Activated gamma-delta T cell (primary cell): ENCODE data around the gene ITFG1.
"Not testable (repeated sequence)": the region's sequence is repeated elsewhere in the genome, so short reads cannot be mapped to it uniquely, and the experiment has no call there.

ENCODE experiments used
- DNase-seq: peaks from one replicate; lab custom pipeline; 2025; lab: John Stamatoyannopoulos, UW

The ITFG1 gene

DNA sequence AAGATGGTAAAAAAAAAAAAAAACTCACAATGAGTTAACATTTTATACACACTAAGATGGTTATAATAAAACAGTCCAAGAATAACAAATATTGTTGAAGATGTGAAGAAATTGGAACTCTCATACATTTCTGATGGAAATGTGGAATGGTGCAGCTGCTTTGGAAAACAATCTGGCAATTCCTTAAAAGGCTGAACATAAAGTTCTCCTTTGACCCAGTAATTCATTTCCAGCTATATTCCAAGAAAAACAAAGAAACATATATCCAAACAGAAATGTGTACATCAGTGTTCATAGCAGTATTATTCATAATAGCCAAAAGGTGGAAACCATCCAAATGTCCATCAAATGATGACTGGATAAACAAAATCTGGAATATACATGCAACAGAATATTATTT is 219.8 kb downstream of the ITFG1 start:
- DNase-seq, result no peak

DNA sequence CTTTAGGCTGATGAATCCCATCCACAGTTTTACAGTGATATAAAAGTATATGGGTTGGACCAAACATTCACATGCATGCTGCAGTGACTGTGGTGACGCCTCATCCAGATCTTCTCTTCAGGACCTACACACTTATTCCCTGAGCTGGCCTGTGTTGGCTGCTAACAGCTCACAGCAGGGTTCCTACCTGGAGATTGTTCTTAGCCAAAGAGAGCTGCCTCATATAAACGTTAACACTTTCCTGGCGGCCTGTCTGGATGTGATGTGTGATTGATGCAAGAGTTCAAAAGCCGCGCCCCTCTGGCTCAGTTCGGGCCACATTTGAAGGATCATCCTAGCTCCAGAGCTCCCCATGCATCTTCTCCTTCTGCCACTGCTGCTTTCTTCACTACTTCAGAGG is 224.1 kb downstream of the ITFG1 start:
- DNase-seq, result no peak

DNA sequence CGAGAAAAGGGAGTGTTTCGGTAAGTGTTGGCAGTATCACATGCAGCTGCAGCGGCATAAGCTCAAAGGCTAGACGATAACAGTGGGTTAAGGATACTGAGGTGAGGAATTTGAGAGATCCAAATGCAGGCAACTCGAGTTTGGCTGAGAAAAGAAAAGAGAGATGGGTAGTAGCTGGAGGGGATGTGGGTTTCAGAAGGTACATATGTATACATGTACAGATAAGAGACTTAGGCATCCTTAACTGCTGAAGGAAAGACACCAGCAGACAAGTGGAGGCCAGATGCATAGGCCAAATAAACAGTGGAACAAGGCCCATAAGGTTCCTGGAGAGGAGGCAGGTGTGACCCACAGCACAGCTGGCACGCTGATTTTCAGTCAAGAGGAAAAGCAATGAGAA is 230.6 kb downstream of the ITFG1 start:
- DNase-seq, result no peak

DNA sequence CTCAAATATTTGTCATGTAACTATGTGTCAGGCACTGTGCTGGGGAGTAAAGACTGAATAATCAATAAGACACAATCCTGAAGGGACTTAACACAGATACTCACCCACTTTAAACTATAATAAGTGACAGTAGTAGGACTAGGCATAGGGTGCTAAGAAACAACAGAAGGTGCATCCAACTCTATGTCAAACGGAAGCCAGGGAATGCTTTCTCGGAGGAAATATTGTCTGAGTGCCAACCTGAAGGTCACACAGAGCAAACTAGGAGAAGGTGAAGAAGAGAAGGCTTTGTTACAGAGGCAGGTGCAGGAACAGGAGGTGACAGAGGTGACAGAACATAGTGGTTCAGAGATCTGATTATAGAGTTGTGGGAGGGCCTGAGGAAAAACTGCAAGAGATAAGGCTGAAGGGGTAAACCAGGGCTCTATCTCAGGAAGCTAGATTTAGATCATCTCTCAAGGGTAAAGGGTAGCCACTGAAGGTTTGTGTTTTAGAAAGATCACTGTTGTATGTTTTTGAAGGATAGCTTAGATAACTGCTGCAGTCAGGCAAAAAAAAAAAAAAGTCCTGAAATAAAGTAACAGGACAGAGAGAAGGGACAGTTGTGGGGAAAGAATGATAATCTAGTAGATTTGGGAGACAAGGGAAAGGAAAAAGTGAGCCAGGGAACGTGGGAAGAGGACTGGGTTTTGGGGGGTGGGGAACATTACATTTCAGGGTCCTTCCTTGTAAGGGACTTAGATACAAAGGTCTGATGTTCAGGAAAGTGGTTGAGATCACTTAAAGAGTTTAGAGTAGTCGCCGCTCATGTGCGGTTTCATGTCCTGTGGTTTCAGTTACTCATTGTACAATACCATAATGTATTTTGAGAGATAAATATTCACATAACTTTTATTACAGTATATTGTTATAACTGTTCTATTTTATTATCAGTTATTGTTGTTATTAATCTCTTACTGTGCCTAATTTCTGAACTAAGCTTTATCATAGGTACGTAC is 231.5 kb downstream of the ITFG1 start:
- no peak for DNase-seq

DNA sequence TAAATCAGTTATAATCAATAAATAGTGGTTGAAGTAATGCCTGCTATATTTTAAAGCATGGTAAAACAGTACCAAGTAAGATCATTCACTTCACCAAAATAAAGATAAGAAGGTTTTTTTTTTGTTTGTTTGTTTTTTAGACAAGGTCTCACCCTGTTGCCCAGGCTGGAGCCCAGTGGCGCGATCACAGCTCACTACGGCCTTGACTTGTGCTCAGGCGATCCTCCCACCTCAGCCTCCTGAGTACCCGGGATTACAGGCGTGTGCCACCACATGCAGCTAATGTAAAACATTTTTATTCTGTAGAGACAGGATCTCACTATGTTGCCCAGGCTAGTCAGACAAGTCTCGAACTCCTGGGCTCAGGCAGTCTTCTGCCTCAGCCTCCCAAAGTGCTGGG is 232.6 kb downstream of the ITFG1 start:
- DNase-seq, result no peak

DNA sequence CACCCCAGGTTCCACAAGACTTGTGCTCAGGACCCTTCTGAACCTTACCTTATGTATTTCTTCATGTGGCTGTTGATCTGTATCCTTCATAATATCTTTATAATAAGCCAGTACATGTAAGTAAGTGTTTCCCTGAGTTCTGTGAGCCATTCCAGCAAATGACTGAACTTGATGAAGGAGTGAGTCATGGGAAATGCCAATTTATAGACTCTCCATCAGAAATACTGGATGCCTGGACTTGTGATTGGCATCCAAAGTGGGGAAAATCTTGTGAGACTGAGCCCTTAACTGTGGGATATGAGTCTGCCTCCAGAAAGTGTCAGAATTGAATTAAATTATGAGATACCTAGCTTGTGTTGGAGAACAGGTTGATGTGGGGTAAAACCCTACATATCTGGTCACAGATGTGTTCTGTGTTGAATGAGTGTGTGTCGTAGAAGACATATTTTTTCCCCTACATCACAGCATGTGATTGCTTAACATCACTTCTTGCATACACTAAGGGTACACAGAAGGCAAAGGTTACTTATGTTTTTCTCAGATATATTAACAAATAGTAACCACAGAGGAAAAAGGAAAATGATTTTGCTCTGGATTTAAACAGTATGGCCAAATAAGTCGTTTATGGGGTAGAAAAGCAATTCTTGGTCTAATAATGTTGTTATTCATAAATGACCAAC is 247.0 kb downstream of the ITFG1 start:
- no peak for DNase-seq

DNA sequence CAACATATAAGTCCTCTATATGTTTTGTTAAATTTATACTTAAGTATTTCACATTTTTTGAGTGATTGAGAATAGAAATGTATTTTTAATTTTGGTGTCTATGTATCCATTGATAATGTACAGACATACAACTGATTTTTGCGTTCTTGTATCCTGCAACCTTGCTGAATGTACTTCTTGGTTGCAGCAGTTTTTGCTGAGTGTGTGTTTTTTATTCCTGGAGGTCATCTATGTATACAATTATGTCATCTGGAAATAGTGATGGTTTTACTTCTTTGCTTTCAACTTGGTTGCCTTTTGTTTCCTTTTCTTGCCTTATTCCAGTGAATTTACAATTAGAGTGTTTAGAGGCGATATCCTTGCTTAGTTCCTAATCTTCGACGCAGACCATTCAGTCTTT is 249.6 kb downstream of the ITFG1 start:
- DNase-seq, result no peak

DNA sequence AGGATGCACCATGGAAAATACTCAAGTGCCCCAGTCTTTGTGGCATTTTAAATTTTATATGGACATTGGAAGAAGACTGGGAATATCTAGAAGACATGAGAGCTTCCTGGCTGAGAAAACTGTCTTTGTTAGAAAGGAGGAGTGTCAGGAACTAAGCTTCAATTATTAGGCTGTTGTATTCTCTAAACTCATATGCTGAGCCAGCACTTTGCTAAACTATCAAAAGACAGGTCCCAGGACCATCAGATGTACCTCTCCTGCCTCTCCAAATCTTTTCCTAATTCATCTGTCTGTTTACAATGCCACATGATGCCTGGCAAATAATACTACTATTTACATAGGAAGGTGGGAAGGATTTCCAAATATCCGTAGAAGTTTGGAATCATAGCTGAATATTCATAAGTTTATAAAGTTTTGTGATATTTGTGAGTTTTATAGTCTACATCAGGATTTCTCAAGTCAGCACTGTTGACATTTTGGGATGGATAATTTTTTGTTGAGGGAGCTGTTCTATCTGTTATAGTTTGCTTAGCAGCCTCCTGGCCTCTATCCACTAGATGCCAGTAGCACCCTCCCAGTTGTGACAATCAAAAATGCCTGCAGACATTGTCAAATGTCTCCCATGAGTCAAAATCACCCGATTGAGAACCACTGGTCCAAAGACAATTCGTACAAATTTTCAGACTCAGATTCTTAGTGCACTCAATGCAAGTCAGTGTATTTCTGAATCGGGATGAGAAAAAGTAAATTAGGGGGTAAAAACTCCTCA is 255.9 kb downstream of the ITFG1 start:
- no peak for DNase-seq

DNA sequence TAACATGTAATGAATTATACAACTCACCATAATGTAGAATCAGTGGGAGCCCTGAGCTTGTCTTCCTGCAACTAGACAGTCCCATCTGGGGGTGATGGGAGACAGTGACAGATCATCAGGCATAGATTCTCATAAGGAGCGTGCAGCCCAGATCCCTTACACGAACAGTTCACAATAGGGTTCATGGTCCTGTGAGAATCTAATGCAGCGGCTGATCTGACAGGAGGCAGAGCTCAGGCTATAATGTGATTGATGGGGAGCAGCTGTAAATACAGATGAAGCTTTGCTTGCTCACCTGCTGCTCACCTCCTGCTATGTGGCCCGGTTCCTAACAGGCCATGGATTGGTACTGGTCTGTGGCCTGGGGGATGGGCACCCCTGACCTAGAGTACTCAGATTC is 257.4 kb downstream of the ITFG1 start:
- not testable (repeated sequence) for DNase-seq

DNA sequence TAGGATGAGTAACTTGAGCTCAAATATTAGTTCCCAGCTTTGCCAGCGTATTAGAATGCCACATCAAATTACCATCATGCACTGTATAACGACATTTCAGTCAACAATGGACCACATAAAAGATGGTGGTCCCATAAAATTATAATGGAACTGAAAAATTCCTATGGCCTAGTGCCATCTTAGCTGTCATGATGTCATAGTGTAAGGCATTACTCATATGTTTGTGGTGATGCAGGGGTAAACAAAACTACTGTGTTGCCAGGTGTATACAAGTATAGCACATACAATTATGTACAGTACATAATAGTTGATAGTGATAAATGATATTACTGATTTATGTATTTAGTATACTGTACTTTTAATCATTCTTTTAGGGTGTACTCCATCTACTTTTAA is 262.7 kb downstream of the ITFG1 start:
- no peak for DNase-seq

DNA sequence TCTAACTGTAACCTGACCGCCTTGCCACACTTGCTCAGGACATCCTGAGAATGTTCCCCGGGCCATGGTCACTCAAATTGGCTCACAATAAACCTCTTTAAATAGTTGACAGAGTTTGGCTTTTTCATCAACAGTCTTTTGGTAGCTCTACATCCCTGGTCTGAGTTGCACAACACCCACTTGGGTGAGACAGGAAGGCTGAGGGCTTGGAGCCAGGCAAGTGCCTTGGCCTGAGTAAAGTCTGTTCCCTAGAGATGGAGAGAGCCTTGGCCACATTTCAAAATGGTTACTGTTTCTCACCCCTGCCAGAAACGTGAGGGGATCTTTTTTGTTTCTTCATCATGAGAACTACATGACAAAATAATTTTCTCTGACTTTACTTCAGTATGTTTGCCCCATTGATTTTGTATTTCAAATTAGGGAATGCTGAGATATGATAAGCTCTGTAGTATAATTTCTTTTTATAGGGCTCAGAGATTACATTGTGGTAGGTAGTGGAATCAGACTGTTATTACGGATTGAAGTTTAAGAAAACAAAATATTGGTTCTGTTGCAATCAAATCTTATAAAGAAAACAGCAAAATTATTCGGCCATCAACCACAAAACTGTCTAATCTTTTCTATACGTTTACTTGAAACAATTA is 263.2 kb downstream of the ITFG1 start:
- DNase-seq, result no peak

DNA sequence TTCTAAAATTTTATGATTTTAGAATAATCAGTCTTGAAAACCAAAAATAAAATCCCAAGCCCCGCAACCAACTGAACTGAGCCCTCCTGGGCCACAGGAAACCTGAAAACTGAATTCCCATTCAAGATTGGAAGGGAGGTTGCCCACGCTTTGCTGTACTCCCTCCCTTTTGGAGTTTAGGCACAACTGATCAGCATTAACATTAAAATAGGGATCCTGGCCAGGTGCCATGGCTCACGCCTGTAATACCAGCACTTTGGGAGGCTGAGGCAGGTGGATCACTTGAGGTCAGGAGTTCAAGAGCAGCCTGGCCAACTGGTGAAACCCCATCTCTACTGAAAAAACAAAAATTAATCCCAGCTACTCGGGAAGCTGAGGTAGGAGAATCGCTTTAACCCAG is 264.4 kb downstream of the ITFG1 start:
- no peak for DNase-seq

DNA sequence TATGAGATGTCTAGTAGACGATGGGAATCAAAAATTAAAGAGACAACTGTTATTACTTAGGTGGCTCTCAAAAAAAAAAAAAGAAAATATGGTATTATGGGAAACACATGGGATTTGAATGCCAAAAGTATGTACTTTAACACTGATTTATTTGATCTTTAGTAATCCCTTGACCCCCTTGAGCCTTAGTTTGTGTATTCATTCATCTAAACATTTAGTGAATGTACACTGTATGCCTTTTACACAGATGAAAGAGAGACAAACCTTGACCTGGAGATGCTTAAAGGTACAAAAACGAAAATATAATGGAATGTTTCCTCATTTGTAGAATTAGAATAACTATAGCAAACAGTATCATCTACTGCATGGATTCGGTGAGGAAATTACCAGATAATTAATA is 278.5 kb downstream of the ITFG1 start:
- no peak for DNase-seq

DNA sequence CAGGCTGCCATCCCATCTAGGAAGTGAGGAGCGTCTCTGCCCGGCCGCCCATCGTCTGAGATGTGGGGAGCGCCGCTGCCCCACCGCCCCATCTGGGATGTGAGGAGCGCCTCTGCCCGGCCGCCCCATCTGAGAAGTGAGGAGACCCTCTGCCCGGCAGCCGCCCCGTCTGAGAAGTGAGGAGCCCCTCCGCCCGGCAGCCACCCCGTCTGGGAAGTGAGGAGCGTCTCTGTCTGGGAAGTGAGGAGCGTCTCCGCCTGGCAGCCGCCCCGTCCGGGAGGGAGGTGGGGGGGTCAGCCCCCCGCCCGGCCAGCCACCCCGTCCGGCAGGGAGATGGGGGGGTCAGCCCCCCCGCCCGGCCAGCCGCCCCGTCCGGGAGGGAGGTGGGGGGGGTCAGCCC is 279.8 kb downstream of the ITFG1 start:
- DNase-seq, result not testable (repeated sequence)

DNA sequence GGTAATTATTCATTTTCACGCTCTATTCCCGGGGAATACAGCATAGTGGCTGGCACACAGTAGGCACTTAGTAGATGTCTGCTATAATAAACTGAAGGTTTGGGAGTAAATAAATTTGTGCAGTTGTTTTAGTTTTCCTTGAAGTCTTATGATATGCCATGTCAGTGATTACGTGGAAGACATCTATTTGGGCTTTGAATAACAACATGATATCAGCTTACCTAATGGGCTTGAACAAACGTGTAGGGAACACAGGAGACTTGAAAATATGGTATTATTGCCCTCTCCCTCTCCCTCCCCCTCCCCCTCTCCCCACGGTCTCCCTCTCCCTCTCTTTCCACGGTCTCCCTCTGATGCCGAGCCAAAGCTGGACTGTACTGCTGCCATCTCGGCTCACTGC is 280.8 kb downstream of the ITFG1 start:
- no peak for DNase-seq

DNA sequence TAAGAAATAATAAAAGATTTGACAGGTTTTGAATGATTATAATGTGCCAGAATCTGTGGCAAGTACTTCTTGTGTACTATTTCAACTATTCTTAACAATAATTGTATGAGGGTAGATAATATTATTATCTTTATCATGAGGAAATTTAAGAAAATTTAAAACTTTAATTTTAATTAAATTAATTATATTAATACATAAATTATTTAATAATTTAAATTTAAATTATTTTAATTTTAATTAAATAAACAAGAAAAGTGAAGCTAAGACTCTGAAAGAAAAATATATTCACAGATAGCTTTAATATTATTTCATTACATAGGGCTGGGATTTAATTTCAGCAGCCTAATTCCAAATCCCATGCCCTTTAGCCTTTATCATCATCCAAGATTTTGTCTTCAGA is 285.7 kb downstream of the ITFG1 start:
- no peak for DNase-seq

DNA sequence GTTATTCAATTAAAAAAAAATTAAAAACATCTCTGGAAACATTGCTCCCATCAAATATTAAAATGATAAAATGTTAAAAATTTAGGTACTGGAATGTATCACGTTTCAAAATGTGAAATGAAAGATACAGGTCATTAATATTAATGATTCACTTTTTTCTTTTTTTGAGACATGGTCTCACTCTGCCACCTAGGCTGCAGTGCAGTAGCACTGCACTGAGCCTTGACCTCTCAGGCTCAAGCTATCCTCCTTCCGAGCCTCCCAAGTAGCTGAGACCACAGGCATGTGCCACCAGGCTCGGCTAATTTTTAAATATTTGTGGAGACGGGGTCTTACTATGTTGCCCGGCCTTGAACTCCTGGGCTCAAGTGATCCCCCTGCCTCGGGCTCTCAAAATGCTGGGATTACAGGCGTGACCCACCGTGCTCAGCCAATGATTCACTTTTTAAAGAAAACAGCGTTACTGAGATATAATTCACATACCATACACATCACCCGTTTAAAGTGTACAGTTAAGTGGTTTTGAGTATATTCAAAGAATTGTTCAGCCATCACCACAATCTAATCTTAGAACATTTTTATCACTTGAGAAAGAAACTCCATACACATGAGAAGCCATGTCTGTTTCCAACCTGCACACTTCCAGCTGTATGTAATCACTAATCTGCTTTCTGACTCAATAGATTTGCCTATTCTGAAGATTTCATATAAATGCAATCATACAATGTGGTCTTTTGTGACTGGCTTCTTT is 298.0 kb downstream of the ITFG1 start:
- no peak for DNase-seq

DNA sequence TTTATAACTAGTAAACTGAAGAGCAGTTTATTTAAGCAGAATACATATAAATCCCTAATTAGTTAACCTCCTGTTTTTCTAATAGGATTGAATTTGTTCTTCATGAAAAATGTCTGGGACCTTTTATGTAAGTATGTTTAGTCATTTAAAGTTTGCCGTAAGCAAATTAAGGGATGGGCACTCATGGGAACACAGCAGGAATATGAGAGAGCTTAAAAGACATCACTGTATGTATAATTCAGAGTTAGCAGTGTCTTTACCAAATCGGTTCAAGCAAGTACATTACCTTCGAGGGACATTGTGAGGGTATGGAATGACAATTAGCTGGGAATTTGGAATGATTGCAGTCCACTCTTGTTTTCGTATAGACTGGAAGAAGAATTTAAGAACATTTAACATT is 299.4 kb downstream of the ITFG1 start:
- no peak for DNase-seq

DNA sequence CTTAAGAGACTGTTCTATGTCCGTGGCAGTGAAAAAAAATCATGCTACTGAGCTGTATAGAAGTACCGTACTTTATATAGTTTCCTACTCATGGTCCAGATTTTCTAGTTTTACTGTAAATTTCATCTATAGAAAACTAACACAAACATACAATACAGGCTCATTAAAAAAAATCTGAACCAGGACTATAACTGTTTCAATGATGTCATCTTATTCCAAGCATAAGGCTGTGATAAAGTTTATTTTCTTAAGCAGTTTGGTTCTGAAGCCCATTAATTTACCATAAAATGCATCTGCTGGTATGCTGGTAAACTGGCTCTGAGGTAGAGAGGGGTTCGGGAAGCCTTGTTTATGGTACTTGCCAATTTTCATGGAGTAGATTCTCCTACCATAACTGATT is 300.4 kb downstream of the ITFG1 start:
- DNase-seq, result no peak

DNA sequence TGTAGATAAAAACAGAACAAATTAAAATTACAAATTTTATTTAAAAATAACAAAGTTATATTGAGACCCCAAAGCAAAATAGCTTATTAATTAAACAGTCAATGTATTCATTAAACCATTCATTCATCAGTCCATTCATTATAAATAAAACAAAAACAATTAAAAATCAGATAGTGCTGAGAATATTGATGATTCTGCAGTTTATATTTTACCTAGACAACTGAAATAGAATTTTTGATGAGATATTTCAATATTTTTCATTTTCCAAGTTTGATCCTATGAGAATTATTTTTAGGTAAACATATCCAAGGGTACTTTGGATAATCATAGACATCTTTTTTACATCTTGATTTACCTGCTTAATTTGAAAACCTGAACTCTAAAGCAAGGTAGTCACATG is 301.9 kb downstream of the ITFG1 start:
- no peak for DNase-seq

DNA sequence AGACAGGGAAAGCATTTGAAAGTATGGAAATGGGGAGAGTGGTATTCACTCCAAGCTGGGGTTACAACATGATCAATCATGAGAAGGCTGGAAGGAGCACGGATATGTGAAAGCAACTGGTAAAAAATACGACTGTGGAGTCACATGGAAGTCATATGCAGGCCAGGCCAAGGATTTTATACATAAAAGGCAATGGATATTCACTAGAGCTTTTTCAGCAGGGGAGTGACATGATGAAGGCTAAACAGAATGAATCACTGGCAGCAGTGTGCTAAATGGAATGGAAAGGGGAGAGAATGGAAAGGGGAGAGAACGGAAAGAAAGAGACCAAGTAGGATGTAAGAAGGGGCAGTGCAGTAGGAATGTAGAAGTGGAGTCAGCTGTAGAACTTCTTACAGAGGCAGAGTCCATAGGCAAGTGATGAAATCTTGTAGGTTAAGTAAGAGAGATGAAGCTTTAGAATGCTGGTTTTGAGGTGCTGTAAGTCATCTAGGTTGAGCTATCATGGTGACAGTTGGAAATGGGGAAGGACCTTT is 304.1 kb downstream of the ITFG1 start:
- no peak for DNase-seq
